Measurements from ENCODE around the gene BAX. TPM values are rescaled to one million over a fixed set of nuclear protein-coding genes. Genes with fewer than 3 reads are reported as not detected.
"Not testable (repeated sequence)": the region's sequence is repeated elsewhere in the genome, so short reads cannot be mapped to it uniquely, and the experiment has no call there.

Gene BAX
- total RNA-seq, result 232 and 242 TPM in 2 replicates

DNA sequence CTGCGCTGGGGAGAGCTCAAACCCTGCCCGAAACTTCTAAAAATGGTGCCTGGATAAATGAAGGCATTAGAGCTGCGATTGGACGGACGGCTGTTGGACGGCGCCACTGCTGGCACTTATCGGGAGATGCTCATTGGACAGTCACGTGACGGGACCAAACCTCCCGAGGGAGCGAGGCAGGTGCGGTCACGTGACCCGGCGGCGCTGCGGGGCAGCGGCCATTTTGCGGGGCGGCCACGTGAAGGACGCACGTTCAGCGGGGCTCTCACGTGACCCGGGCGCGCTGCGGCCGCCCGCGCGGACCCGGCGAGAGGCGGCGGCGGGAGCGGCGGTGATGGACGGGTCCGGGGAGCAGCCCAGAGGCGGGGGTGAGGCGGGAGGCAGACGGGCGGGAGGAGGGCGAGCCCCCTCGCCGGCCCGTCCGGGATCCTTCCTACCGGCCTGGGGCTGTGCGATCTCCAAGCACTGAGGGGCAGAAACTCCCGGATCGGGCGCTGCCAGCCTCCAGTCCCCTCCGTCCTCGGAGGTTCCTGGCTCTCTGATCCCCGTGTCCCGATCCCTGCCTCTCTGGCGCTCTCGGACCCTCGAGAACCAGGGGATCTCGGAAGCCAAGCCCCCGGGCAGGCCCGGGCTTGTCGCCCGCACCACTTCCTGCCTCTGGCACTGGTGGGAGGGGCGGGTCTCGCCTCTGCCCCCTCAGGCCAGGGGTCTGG is at the start of gene BAX:
Gene BAX (plus strand): TSS at position 281 of the 713 bp plus-strand sequence. CDS start 54 bp downstream, at position 335.
- H3K27ac Mint-ChIP-seq, result peak within 1 kb of the TSS; percentile 84
- peak; percentile 92 for DNase-seq (ENCODE audit: low spot score)

DNA sequence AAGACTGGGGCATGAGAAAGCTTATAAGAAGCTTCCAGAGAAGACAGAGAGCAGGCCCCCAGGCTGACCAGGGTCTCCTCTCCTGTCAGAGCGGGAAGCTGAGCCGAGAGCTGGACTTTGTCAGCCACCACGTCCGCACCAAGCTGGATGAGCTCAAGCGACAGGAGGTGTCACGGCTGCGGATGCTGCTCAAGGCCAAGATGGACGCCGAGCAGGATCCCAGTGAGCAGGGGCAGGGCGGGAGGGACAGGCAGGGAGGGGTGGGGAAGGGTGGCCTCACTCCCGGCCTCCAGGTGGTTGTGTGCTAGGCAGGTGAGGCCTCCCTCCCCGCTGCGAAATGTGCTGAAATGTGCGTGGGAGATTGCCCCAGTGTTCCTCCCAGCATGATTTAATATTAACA is 49.0 kb upstream of the BAX start:
- Mint-ChIP-seq H3K4me1 (ENCODE audit: low read depth) (peaks cover 10% of the 10 kb centered on the region), H3K36me3 (ENCODE audit: low read depth) (peaks cover 68% of the 10 kb centered on the region), H3K9me3 (no peaks in the 10 kb centered on the region), H3K27ac (no peak overlapping the region), H3K27me3 (ENCODE audit: low read depth) (no peaks in the 10 kb centered on the region), H3K4me3 (ENCODE audit: low read depth) (no peak overlapping the region)
- no peak for DNase-seq (ENCODE audit: low spot score)
- intact Hi-C loops (cut with micrococcal nuclease), result no loop called here

More for the DNA sequence above, at the start of gene BAX:
- no peaks in the 10 kb centered on the region for H3K27me3 Mint-ChIP-seq (ENCODE audit: low read depth)
- H3K4me1 Mint-ChIP-seq (ENCODE audit: low read depth), result peaks cover 24% of the 10 kb centered on the region
- peaks cover 40% of the 10 kb centered on the region for H3K36me3 Mint-ChIP-seq (ENCODE audit: low read depth)
- peak within 1 kb of the TSS; percentile 89 for H3K4me3 Mint-ChIP-seq (ENCODE audit: low read depth)
- no peaks in the 10 kb centered on the region for H3K9me3 Mint-ChIP-seq
- intact Hi-C loops (cut with micrococcal nuclease), result loop anchor here (1.0 kb wide), 1 partner anchor 11 kb away; the partner anchor contains the start of gene FTL

DNA sequence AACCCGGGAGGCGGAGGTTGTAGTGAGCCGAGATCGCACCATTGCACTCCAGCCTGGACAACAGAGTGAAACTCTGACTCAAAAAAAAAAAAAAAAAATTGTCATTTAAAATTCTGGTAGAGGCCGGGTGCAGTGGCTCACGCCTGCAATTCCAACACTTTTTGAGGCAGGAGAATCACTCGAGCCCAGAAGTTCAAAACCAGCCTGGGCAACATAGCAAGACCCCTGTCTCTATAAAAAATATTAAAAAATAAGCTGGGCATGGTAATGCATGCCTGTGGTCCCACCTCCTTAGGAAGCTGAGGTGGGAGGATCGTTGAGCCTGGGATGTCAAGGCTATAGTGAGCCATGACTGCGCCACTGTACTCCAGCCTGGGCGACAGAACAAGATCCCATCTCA is 48.4 kb upstream of the BAX start:
- intact Hi-C loops (cut with micrococcal nuclease), result no loop called here
- no peak overlapping the region for H3K4me3 Mint-ChIP-seq (ENCODE audit: low read depth)
- H3K9me3 Mint-ChIP-seq, result no peaks in the 10 kb centered on the region
- DNase-seq (ENCODE audit: low spot score), result no peak
- no peak overlapping the region for H3K27ac Mint-ChIP-seq
- H3K27me3 Mint-ChIP-seq (ENCODE audit: low read depth), result no peaks in the 10 kb centered on the region
- H3K36me3 Mint-ChIP-seq (ENCODE audit: low read depth), result peaks cover 68% of the 10 kb centered on the region
- H3K4me1 Mint-ChIP-seq (ENCODE audit: low read depth), result peaks cover 7% of the 10 kb centered on the region

GRCh38 chr19:48907671-48908070 is 47.0 kb upstream of the BAX start:
- no peaks in the 10 kb centered on the region for H3K27me3 Mint-ChIP-seq (ENCODE audit: low read depth)
- H3K27ac Mint-ChIP-seq, result no peak overlapping the region

DNA sequence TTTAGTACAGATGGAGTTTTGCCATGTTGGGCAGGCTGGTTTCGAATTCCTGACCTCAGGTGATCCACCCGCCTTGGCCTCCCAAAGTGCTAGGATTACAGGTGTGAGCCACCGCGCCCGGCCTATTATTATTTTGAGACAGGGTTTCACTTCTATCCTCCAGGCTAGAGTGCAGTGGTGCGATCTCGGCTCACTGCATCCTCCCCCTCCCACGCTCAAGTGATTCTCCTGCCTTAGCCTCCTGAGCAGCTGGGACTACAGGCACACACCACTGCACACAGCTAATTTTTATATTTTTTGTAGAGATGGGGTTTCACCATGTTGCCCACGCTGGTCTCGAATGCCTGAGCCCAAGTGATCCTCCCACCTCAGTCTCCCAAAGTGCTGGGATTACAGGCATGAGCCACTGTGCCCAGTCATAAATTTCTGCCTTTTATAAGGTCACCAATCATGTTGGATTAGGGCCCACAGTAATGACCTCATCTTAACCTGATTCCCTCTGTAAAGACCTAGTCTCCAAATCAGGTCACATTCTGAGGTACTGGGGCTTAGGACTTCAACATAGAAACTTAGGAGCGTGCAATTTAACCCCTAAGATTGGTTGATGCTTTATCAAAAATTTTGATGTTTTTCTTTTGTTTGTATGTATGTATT is 45.1 kb upstream of the BAX start:
- H3K9me3 Mint-ChIP-seq; H3K4me3 Mint-ChIP-seq (ENCODE audit: low read depth); DNase-seq (ENCODE audit: low spot score); H3K27me3 Mint-ChIP-seq (ENCODE audit: low read depth); H3K4me1 Mint-ChIP-seq (ENCODE audit: low read depth); intact Hi-C loops (cut with micrococcal nuclease); H3K27ac Mint-ChIP-seq: not testable (repeated sequence)
- H3K36me3 Mint-ChIP-seq (ENCODE audit: low read depth), result peaks cover 73% of the 10 kb centered on the region

More at GRCh38 chr19:48907671-48908070, 47.0 kb upstream of the BAX start:
- Mint-ChIP-seq H3K9me3 (no peaks in the 10 kb centered on the region), H3K4me3 (ENCODE audit: low read depth) (no peak overlapping the region), H3K36me3 (ENCODE audit: low read depth) (peaks cover 69% of the 10 kb centered on the region), H3K4me1 (ENCODE audit: low read depth) (peaks cover under 1% of the 10 kb centered on the region)
- intact Hi-C loops (cut with micrococcal nuclease), result no loop called here
- DNase-seq (ENCODE audit: low spot score), result no peak

- intact Hi-C loops (cut with micrococcal nuclease), result no loop called here
- H3K36me3 Mint-ChIP-seq (ENCODE audit: low read depth), result peaks cover 66% of the 10 kb centered on the region
- no peak overlapping the region for H3K27ac Mint-ChIP-seq
These were observed 43.9 kb upstream of the BAX start for GRCh38 chr19:48910803-48911202.

DNA sequence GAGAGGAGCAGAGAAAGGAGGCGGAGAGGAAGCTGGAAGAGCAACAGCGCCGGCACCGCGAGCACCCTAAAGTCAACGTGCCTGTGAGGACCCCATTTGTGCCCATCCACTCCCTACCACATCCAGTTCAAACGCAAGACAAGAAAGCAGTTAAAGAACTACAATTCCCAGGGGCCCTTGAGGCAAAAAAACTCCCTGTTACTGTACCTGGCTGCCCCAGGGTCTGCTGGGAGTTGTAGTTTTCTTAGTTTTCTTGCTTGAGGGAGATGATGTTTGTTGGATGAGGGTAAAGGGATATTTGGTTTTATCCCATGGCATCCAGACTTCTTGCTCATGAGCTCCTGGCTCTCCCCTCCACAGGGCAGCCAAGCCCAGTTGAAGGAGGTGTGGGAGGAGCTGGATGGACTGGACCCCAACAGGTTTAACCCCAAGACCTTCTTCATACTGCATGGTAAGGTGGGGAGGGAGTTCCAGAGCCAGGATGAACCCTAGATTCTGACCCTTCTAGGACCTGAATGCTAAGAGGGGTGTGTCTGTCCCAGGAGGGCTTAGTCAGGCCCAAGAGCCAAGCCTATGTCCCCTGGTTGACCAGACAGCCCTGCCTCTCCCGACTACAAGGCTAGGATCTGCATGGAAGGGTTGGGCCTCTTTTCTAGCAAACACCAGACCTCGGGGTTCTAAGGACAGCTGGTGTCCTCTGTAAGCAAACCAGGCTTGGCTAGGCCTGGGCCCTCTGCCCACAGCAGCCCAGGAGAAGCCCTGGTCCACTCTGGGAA is 41.4 kb upstream of the BAX start:
- H3K36me3 Mint-ChIP-seq (ENCODE audit: low read depth), result peaks cover 59% of the 10 kb centered on the region
- DNase-seq (ENCODE audit: low spot score), result no peak
- no peaks in the 10 kb centered on the region for H3K9me3 Mint-ChIP-seq
- intact Hi-C loops (cut with micrococcal nuclease), result no loop called here
- H3K4me3 Mint-ChIP-seq (ENCODE audit: low read depth), result no peak overlapping the region
- no peaks in the 10 kb centered on the region for H3K27me3 Mint-ChIP-seq (ENCODE audit: low read depth)
- no peaks in the 10 kb centered on the region for H3K4me1 Mint-ChIP-seq (ENCODE audit: low read depth)
- H3K27ac Mint-ChIP-seq, result no peak overlapping the region

More at GRCh38 chr19:48910803-48911202, 43.9 kb upstream of the BAX start:
- Mint-ChIP-seq H3K9me3 (no peaks in the 10 kb centered on the region), H3K27me3 (ENCODE audit: low read depth) (no peaks in the 10 kb centered on the region), H3K4me3 (ENCODE audit: low read depth) (no peak overlapping the region), H3K4me1 (ENCODE audit: low read depth) (no peaks in the 10 kb centered on the region)
- no peak for DNase-seq (ENCODE audit: low spot score)

DNA sequence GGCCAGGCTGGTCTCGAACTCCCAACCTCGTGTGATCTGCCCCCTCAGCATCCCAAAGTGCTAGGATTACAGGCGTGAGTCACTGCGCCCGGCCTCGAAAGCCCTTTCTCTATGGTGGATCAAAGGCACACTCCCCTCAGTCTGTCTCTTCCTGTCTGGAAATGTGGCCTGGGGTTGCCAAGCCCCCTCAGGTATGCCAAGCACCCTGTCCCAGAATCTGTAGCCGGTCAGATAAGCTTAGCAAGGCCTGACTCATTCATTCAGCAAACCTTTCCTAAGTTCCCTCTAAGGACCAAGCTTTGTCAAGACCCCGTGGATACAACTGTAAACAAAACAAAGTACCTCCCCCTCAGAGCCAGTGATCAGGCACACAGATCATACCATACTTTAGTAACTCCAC is 40.5 kb upstream of the BAX start:
- Mint-ChIP-seq H3K4me1 (ENCODE audit: low read depth) (no peaks in the 10 kb centered on the region), H3K27me3 (ENCODE audit: low read depth) (no peaks in the 10 kb centered on the region), H3K4me3 (ENCODE audit: low read depth) (no peak overlapping the region), H3K36me3 (ENCODE audit: low read depth) (peaks cover 61% of the 10 kb centered on the region), H3K9me3 (no peaks in the 10 kb centered on the region), H3K27ac (no peak overlapping the region)
- intact Hi-C loops (cut with micrococcal nuclease), result no loop called here
- no peak for DNase-seq (ENCODE audit: low spot score)

DNA sequence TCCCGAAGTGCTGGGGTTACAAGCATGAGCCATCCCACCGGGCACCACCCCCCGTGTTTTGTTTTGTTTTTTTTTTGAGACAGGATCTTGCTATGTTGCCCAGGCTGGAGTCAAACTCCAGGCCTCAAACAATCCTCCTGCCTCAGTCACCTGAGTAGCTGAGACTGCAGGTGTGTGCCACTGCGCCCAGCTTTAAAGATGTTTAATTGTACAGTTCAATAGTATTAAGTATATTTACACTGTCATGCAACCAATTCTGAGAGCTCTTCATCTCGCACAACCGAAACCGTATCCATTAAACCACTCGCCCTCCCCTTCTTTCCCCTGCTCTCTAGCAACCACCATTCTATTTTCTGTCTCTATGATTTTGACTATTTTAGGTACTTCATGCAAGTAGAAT is 38.9 kb upstream of the BAX start:
- intact Hi-C loops (cut with micrococcal nuclease), result no loop called here
- H3K4me3 Mint-ChIP-seq (ENCODE audit: low read depth), result no peak overlapping the region
- no peak for DNase-seq (ENCODE audit: low spot score)
- no peak overlapping the region for H3K27ac Mint-ChIP-seq
- H3K27me3 Mint-ChIP-seq (ENCODE audit: low read depth), result no peaks in the 10 kb centered on the region
- H3K36me3 Mint-ChIP-seq (ENCODE audit: low read depth), result peaks cover 54% of the 10 kb centered on the region
- H3K9me3 Mint-ChIP-seq, result no peaks in the 10 kb centered on the region
- H3K4me1 Mint-ChIP-seq (ENCODE audit: low read depth), result no peaks in the 10 kb centered on the region

DNA sequence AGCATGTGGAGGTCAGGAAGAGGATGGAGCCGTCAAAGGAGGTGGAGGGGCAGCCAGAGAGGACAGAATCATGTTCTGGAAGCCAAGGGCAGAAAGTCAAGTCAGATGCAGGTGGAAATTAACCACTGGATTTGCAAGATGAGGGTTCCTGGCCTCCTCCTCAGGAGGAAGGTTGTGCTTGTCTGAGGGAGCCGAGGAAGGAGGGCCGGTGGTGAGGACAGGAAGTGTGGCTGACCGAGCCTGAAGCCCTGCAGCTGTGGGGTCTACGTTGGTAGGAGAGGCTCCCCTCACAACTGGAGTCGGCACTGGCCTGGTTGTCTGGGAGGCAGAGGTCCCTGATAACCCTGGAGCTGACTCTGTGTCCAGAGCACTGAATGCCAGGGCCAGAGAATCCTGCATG is 36.6 kb upstream of the BAX start:
- Mint-ChIP-seq H3K36me3 (ENCODE audit: low read depth) (peaks cover 51% of the 10 kb centered on the region), H3K9me3 (no peaks in the 10 kb centered on the region), H3K4me1 (ENCODE audit: low read depth) (no peaks in the 10 kb centered on the region), H3K4me3 (ENCODE audit: low read depth) (no peak overlapping the region), H3K27me3 (ENCODE audit: low read depth) (no peaks in the 10 kb centered on the region), H3K27ac (no peak overlapping the region)
- DNase-seq (ENCODE audit: low spot score), result no peak
- intact Hi-C loops (cut with micrococcal nuclease), result no loop called here

DNA sequence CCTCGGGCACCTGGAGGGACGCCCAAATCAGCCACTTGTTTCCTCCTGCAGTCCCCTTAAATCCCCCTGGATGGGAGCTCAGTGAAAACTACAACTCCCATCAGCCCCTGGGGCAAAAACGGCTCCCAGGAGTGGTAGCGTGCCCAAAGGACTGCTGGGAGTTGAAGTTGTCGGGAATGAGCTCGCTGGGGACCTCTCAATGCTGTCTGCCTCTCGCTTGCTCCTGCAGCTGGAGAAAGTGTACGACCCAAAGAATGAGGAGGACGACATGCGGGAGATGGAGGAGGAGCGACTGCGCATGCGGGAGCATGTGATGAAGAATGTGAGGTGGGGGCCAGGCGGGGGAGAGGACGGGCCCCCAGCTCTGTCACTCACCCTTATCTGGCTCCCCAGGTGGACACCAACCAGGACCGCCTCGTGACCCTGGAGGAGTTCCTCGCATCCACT is 35.9 kb upstream of the BAX start:
- no peaks in the 10 kb centered on the region for H3K4me1 Mint-ChIP-seq (ENCODE audit: low read depth)
- H3K9me3 Mint-ChIP-seq, result no peaks in the 10 kb centered on the region
- intact Hi-C loops (cut with micrococcal nuclease), result no loop called here
- no peak overlapping the region for H3K27ac Mint-ChIP-seq
- no peak for DNase-seq (ENCODE audit: low spot score)
- H3K4me3 Mint-ChIP-seq (ENCODE audit: low read depth), result no peak overlapping the region
- no peaks in the 10 kb centered on the region for H3K27me3 Mint-ChIP-seq (ENCODE audit: low read depth)
- peaks cover 49% of the 10 kb centered on the region for H3K36me3 Mint-ChIP-seq (ENCODE audit: low read depth)

DNA sequence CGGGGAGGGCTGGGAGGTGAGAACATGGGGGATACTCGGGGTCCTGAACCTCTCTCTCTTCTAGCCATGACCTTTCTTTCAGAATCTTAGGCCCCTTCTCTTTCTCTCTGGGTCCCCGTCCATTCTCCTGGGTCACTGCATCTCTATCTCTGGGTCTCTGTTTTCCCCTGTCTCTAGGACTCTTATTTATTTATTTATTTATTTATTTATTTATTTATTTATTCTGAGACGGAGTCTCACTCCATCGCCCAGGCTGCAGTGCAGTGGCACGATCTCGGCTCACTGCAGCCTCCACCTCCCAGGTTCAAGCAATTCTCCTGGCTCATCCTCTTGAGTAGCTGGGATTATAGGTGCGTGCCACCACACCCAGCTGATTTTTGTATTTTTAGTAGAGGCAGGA is 35.4 kb upstream of the BAX start:
- H3K4me3 Mint-ChIP-seq (ENCODE audit: low read depth); intact Hi-C loops (cut with micrococcal nuclease); DNase-seq (ENCODE audit: low spot score); H3K9me3 Mint-ChIP-seq; H3K27me3 Mint-ChIP-seq (ENCODE audit: low read depth); H3K4me1 Mint-ChIP-seq (ENCODE audit: low read depth); H3K27ac Mint-ChIP-seq: not testable (repeated sequence)
- H3K36me3 Mint-ChIP-seq (ENCODE audit: low read depth), result peaks cover 46% of the 10 kb centered on the region

- Mint-ChIP-seq H3K36me3 (ENCODE audit: low read depth) (peaks cover 36% of the 10 kb centered on the region), H3K4me1 (ENCODE audit: low read depth) (no peaks in the 10 kb centered on the region), H3K27ac (no peak overlapping the region), H3K4me3 (ENCODE audit: low read depth) (no peak overlapping the region), H3K9me3 (no peaks in the 10 kb centered on the region), H3K27me3 (ENCODE audit: low read depth) (no peaks in the 10 kb centered on the region)
- intact Hi-C loops (cut with micrococcal nuclease), result no loop called here
- DNase-seq (ENCODE audit: low spot score), result no peak
These were observed 33.7 kb upstream of the BAX start for GRCh38 chr19:48920949-48921348.
